Neural progenitor cell (in vitro differentiated cells): ENCODE data around the gene POM121L2. TPM values are rescaled to one million over a fixed set of nuclear protein-coding genes. Genes with fewer than 3 reads are reported as not detected.

Experiments used
- DNase-seq: peaks from one replicate; pipeline ENCODE4 v3.0.0-alpha.2; 2016; ENCODE audit warnings: low spot score
- H2AFZ ChIP-seq: fragments of 200-600 bp; sonication (generic); replicated peaks from 2 replicates; pipeline ENCODE4 v1.6.1; 2016; ENCODE audit warnings: antibody characterized with exemption
- H3F3A ChIP-seq: fragments of 200-600 bp; sonication (generic); 2 replicates; pipeline ENCODE4 v1.6.1; 2016; ENCODE audit warnings: antibody characterized with exemption, low read depth
- H3K27ac ChIP-seq: fragments of 200-600 bp; sonication (generic); 2 replicates; pipeline ENCODE4 v1.5.1; 2016; ENCODE audit warnings: mild to moderate bottlenecking
- H3K27me3 ChIP-seq: fragments of 200-600 bp; sonication (generic); 2 replicates; pipeline ENCODE4 v1.6.1; 2016; ENCODE audit warnings: mild to moderate bottlenecking, moderate library complexity
- H3K36me3 ChIP-seq: fragments of 200-600 bp; sonication (generic); 2 replicates; pipeline ENCODE4 v1.5.1; 2016
- H3K4me1 ChIP-seq: fragments of 200-600 bp; sonication (generic); 2 replicates; pipeline ENCODE4 v1.6.1; 2016; ENCODE audit warnings: mixed run types
- H3K4me2 ChIP-seq: fragments of 200-600 bp; sonication (generic); 2 replicates; pipeline ENCODE4 v1.6.1; 2016
- H3K4me3 ChIP-seq: fragments of 200-600 bp; sonication (generic); 2 replicates; pipeline ENCODE4 v1.5.1; 2016
- H3K79me2 ChIP-seq: fragments of 200-600 bp; sonication (generic); 2 replicates; pipeline ENCODE4 v1.6.1; 2016; ENCODE audit warnings: low read depth
- H3K9ac ChIP-seq: fragments of 200-600 bp; sonication (generic); 2 replicates; pipeline ENCODE4 v1.6.1; 2016
- H3K9me3 ChIP-seq: fragments of 200-600 bp; sonication (generic); 2 replicates; pipeline ENCODE4 v1.5.1; 2016; ENCODE audit warnings: low read depth
- H4K20me1 ChIP-seq: fragments of 200-600 bp; sonication (generic); 2 replicates; pipeline ENCODE4 v1.6.1; 2016; ENCODE audit warnings: low read depth
- H3K27ac Mint-ChIP-seq: 3 replicates; pipeline ENCODE4 v1.8.0; 2021; ENCODE audit warnings: mixed read lengths
- H3K27me3 Mint-ChIP-seq: 2 replicates; pipeline ENCODE4 v1.8.0; 2022; ENCODE audit warnings: low read depth, mild to moderate bottlenecking, inconsistent platforms, moderate library complexity, mixed read lengths; ENCODE audit not compliant: insufficient read depth
- H3K36me3 Mint-ChIP-seq: 3 replicates; pipeline ENCODE4 v1.8.0; 2021; ENCODE audit warnings: mixed read lengths
- H3K4me1 Mint-ChIP-seq: 3 replicates; pipeline ENCODE4 v1.8.0; 2021; ENCODE audit warnings: mixed read lengths
- H3K4me3 Mint-ChIP-seq: 3 replicates; pipeline ENCODE4 v1.8.0; 2021; ENCODE audit warnings: mild to moderate bottlenecking, moderate library complexity, mixed read lengths
- H3K9me3 Mint-ChIP-seq: 3 replicates; pipeline ENCODE4 v1.8.0; 2020; ENCODE audit warnings: mixed read lengths
- EZH2 ChIP-seq: fragments of 200-600 bp; sonication (generic); IDR thresholded peaks from 2 replicates; pipeline ENCODE4 v1.6.1; 2017; ENCODE audit warnings: antibody characterized with exemption, mild to moderate bottlenecking, moderate library complexity
- EZH2phosphoT487 ChIP-seq: fragments of 200-600 bp; sonication (generic); IDR thresholded peaks from 2 replicates; pipeline ENCODE4 v1.6.1; 2017; ENCODE audit warnings: antibody characterized with exemption
- total RNA-seq: library from RNA; depleted of rRNA; stranded (reverse); fragments of >200 nt; gene quantifications from 2 replicates; pipeline ENCODE4 v1.2.3, GENCODE V29; 2015; ENCODE audit warnings: low replicate concordance
- TF ChIP-seq, protein P1 (sequence below): fragments of 200-600 bp; sonication (generic); IDR thresholded peaks from 2 replicates; pipeline ENCODE4 v1.5.1; 2017; ENCODE audit warnings: antibody characterized with exemption, mild to moderate bottlenecking

The POM121L2 gene
- total RNA-seq, 1 donor from 2014 or later: not detected

DNA sequence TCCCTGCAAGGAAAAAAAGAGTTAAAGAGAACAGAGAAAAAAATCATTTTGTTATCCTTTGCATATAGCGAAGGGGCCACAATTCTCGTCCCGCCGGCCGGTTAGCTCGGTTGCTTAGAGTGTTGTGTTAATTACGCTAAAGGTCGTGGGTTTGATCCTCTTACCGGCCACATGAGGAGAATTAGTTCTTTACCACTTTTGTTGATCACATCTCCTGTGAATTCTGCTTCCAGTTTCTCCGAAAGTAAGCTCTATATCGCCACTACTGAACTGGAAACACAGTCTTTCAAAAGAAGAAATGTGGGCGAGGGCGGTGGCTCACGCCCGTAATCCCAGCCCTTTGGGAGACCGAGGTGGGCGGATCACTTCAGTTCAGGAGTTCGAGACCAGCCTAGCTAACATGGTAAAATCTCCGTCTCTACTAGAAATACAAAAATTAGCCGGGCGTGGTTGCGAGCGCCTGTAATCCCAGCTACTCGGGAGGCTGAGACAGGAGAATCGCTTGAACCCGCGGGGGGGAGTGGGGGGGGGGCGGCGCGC is 51.2 kb downstream of the POM121L2 start:
- Mint-ChIP-seq H3K27ac (no peak overlapping the region), H3K9me3 (no peaks in the 10 kb centered on the region), H3K36me3 (no peaks in the 10 kb centered on the region), H3K27me3 (peaks cover 20% of the 10 kb centered on the region), H3K4me3 (peak overlapping the region; percentile 42), H3K4me1 (peaks cover 6% of the 10 kb centered on the region)
- Histone ChIP-seq H3K79me2 (no peaks in the 10 kb centered on the region), H3K4me2 (peak overlapping the region; percentile 78), H3K27me3 (peaks cover 61% of the 10 kb centered on the region), H3F3A (peaks cover 23% of the 10 kb centered on the region), H3K36me3 (no peaks in the 10 kb centered on the region), H3K4me1 (no peaks in the 10 kb centered on the region), H3K9ac (no peak overlapping the region), H3K27ac (no peak overlapping the region), H2AFZ (peak overlapping the region; percentile 35), H3K9me3 (no peaks in the 10 kb centered on the region), H4K20me1 (no peaks in the 10 kb centered on the region), H3K4me3 (peak overlapping the region; percentile 44)
- TF ChIP-seq EZH2: no peak
- DNase-seq: peak; percentile 56

DNA sequence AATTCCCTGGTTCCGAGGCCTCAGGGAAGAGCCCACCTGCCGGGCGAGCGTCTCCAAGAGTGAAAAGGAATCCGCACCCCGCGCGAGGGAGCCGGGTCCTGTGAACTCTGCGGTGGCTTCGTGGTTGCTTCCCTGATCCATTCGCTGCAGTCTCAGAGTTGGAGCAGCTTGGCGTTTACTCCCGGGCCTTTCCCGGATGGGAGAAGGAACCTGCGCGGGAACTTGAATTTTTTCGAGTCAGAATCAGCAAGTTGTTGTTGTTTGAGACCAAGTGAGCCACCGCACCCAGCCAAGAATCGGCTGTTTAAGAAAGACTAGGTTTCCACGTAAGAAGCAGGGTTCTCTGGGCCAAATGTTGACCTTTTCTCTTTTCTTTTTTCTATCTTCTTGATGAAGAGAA is 51.7 kb downstream of the POM121L2 start:
- peaks cover 23% of the 10 kb centered on the region for H3F3A ChIP-seq
- no peak overlapping the region for H3K9ac ChIP-seq
- H3K9me3 ChIP-seq: no peaks in the 10 kb centered on the region
- peak overlapping the region; percentile 44 for H3K4me3 ChIP-seq
- H3K36me3 Mint-ChIP-seq: no peaks in the 10 kb centered on the region
- TF ChIP-seq, protein P1, sequence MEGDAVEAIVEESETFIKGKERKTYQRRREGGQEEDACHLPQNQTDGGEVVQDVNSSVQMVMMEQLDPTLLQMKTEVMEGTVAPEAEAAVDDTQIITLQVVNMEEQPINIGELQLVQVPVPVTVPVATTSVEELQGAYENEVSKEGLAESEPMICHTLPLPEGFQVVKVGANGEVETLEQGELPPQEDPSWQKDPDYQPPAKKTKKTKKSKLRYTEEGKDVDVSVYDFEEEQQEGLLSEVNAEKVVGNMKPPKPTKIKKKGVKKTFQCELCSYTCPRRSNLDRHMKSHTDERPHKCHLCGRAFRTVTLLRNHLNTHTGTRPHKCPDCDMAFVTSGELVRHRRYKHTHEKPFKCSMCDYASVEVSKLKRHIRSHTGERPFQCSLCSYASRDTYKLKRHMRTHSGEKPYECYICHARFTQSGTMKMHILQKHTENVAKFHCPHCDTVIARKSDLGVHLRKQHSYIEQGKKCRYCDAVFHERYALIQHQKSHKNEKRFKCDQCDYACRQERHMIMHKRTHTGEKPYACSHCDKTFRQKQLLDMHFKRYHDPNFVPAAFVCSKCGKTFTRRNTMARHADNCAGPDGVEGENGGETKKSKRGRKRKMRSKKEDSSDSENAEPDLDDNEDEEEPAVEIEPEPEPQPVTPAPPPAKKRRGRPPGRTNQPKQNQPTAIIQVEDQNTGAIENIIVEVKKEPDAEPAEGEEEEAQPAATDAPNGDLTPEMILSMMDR: no peak
- TF ChIP-seq EZH2 (no peak), EZH2phosphoT487 (no peak)
- peak overlapping the region; percentile 42 for H3K4me3 Mint-ChIP-seq
- DNase-seq: peak; percentile 59
- peaks cover 22% of the 10 kb centered on the region for H3K27me3 Mint-ChIP-seq
- H3K36me3 ChIP-seq: no peaks in the 10 kb centered on the region
- peak overlapping the region; percentile 78 for H3K4me2 ChIP-seq
- no peak overlapping the region for H3K27ac Mint-ChIP-seq
- no peaks in the 10 kb centered on the region for H3K79me2 ChIP-seq
- H2AFZ ChIP-seq: peak overlapping the region; percentile 35
- no peak overlapping the region for H3K27ac ChIP-seq
- no peaks in the 10 kb centered on the region for H3K4me1 ChIP-seq
- no peaks in the 10 kb centered on the region for H4K20me1 ChIP-seq
- H3K9me3 Mint-ChIP-seq: no peaks in the 10 kb centered on the region
- H3K27me3 ChIP-seq: peaks cover 56% of the 10 kb centered on the region
- peaks cover 6% of the 10 kb centered on the region for H3K4me1 Mint-ChIP-seq

Other genes with a start within 250 kb of the POM121L2 start
- 4.3 and 7.2 TPM in 2 replicates for gene PRSS16, start 64.6 kb downstream of the POM121L2 start, total RNA-seq
- gene ZNF391, start 76.5 kb upstream of the POM121L2 start, total RNA-seq: 9.6 and 16.5 TPM in 2 replicates
- 13.4 and 21.8 TPM in 2 replicates for gene ZNF184, start 160.8 kb upstream of the POM121L2 start, total RNA-seq